ENCODE results near the gene TMEM240.
"Not testable (repeated sequence)": the region's sequence is repeated elsewhere in the genome, so short reads cannot be mapped to it uniquely, and the experiment has no call there.

The TMEM240 gene

GRCh38 chr1:1537626-1538250 lies 2.7 kb downstream of the TMEM240 start:
- TF ChIP-seq CTCF (IDR thresholded peaks at IDR 0.05; ENCODE audit: low read depth, low read length), result no peak
- no peak for DNase-seq (ENCODE audit: extremely low read depth, low read depth)

- DNase-seq (ENCODE audit: extremely low read depth, low read depth), result no peak
- no peak for TF ChIP-seq CTCF (IDR thresholded peaks at IDR 0.05; ENCODE audit: low read depth, low read length)
Measured at GRCh38 chr1:1536938-1537546, 3.4 kb downstream of the TMEM240 start.

GRCh38 chr1:1536019-1536937 lies 4.1 kb downstream of the TMEM240 start:
- no peak for DNase-seq (ENCODE audit: extremely low read depth, low read depth)
- TF ChIP-seq CTCF (IDR thresholded peaks at IDR 0.05; ENCODE audit: low read depth, low read length), result no peak

- no peak for TF ChIP-seq CTCF (IDR thresholded peaks at IDR 0.05; ENCODE audit: low read depth, low read length)
- no peak for DNase-seq (ENCODE audit: extremely low read depth, low read depth)
Measured at GRCh38 chr1:1535201-1536018, 5.0 kb downstream of the TMEM240 start.

- no peak for DNase-seq (ENCODE audit: extremely low read depth, low read depth)
- TF ChIP-seq CTCF (IDR thresholded peaks at IDR 0.05; ENCODE audit: low read depth, low read length), result no peak
Measured at GRCh38 chr1:1534401-1535154, 5.8 kb downstream of the TMEM240 start.

- not testable (repeated sequence) for DNase-seq (ENCODE audit: extremely low read depth, low read depth)
Measured at GRCh38 chr1:1533894-1534291, 6.5 kb downstream of the TMEM240 start.

GRCh38 chr1:1533176-1533893 lies 7.1 kb downstream of the TMEM240 start:
- not testable (repeated sequence) for DNase-seq (ENCODE audit: extremely low read depth, low read depth)

Measured in AG09319 (cell line).